GM12872 (cell line): Measurements from ENCODE around the gene FBXO46.

Experiments used
- CTCF ChIP-seq: IDR thresholded peaks from 3 replicates; pipeline ENCODE4 v1.5.1; 2011; ENCODE audit warnings: low read depth, mild to moderate bottlenecking, low read length, moderate library complexity; ENCODE audit not compliant: insufficient read depth

Gene FBXO46

GRCh38 chr19:45733160-45733810 lies 2.6 kb upstream of the FBXO46 start, which contains the start of gene MEIOSIN:
Gene MEIOSIN (plus strand): TSS chr19:45733439. CDS start chr19:45735377, 1,938 bp downstream.
- TF ChIP-seq CTCF: no peak

- no peak for TF ChIP-seq CTCF
Observed at GRCh38 chr19:45729800-45730290, 851 bp downstream of the FBXO46 start.

- TF ChIP-seq CTCF: no peak
Observed at GRCh38 chr19:45717983-45718650, 12.6 kb downstream of the FBXO46 start.

- TF ChIP-seq CTCF: peak; percentile 31; the same call in 1 of the 3 replicates
Observed at GRCh38 chr19:45717131-45717982, 13.3 kb downstream of the FBXO46 start.

GRCh38 chr19:45716359-45717130 lies 14.2 kb downstream of the FBXO46 start:
- TF ChIP-seq CTCF: no peak

- no peak for TF ChIP-seq CTCF
Observed at GRCh38 chr19:45715139-45715538, 15.6 kb downstream of the FBXO46 start.

GRCh38 chr19:45713141-45713540 lies 17.6 kb downstream of the FBXO46 start:
- TF ChIP-seq CTCF: no peak
